Endothelial cell of umbilical vein (primary cell): ENCODE measurements around the gene SRGAP1. TPM values are rescaled to one million over a fixed set of nuclear protein-coding genes. Genes with fewer than 3 reads are reported as not detected.

Source experiments
- BruUV-seq: library from RNA; stranded (reverse); fragments of 400-500 nt; replicated peaks from 2 replicates; lab custom pipeline; 2021; lab: Mats Ljungman, UMichigan
- CTCF ChIA-PET: fragments of 300-600, 350-600 bp; sonication (Branson Sonifier 250); formaldehyde crosslinking; loops from one replicate; lab custom pipeline; 2021; ENCODE audit warnings: antibody characterized with exemption, inconsistent platforms; lab: Charles Lee
- POLR2A ChIA-PET: fragments of 300-600, 350-600 bp; sonication (Branson Sonifier 250); formaldehyde crosslinking; loops from one replicate; lab custom pipeline; 2021; ENCODE audit warnings: antibody characterized with exemption, inconsistent platforms; lab: Charles Lee
- DNase-seq: peaks from one replicate; pipeline ENCODE4 v3.0.0-alpha.2; 2011; ENCODE audit warnings: low read depth, low spot score
- FAIRE-seq: peaks from 2 replicates; lab custom pipeline; 2011; peaks lifted over from hg19 to GRCh38; lab: Jason Lieb, UNC
- H2AFZ ChIP-seq: 2 replicates; pipeline ENCODE4 v1.6.0; 2012; ENCODE audit warnings: low read depth, low read length, control low read depth, inconsistent platforms
- H3K27ac ChIP-seq: 2 replicates; pipeline ENCODE4 v1.5.1; 2011; ENCODE audit warnings: low read depth, mild to moderate bottlenecking, control low read depth, low read length, moderate library complexity; ENCODE audit not compliant: insufficient read depth
- H3K27me3 ChIP-seq, 2 experiments: 2 replicates each; pipeline versions ENCODE4 v1.6.0 to v1.6.1; 2011; ENCODE audit warnings: low read length in 2 of 2, mixed read lengths in 1 of 2; ENCODE audit not compliant: control insufficient read depth in 2 of 2, insufficient read depth in 2 of 2
- H3K36me3 ChIP-seq, 2 experiments: 2 replicates in 1 of 2; 3 replicates in 1 of 2; pipeline ENCODE4 v1.5.1; 2011; ENCODE audit warnings: low read length in 2 of 2, mild to moderate bottlenecking in 1 of 2, moderate library complexity in 1 of 2; ENCODE audit not compliant: control insufficient read depth in 2 of 2, insufficient read depth in 2 of 2; ENCODE audit errors: extremely low read depth in 1 of 2
- H3K4me1 ChIP-seq: 3 replicates; pipeline ENCODE4 v1.5.1; 2011; ENCODE audit warnings: mild to moderate bottlenecking, low read length; ENCODE audit not compliant: control insufficient read depth, insufficient read depth; ENCODE audit errors: extremely low read depth
- H3K4me2 ChIP-seq: 2 replicates; pipeline ENCODE4 v1.6.1; 2011; ENCODE audit warnings: low read length, control low read depth, mixed read lengths; ENCODE audit not compliant: insufficient read depth
- H3K4me3 ChIP-seq, 3 experiments: fragments of 200-600 bp in 1 of 3; sonication (generic), shearing (Covaris generic) in 1 of 3; replicated peaks in 1 of 3; 2 replicates each; pipeline ENCODE4 v1.5.1; 2011 to 2016; ENCODE audit warnings: control low read depth in 3 of 3, low read length in 3 of 3, mild to moderate bottlenecking in 2 of 3, inconsistent platforms in 1 of 3, low read depth in 1 of 3, moderate library complexity in 1 of 3; ENCODE audit not compliant: insufficient read depth in 1 of 3
- H3K79me2 ChIP-seq: 2 replicates; pipeline ENCODE4 v1.6.0; 2012; ENCODE audit warnings: low read length, inconsistent platforms; ENCODE audit not compliant: control insufficient read depth, insufficient read depth
- H3K9ac ChIP-seq: replicated peaks from 2 replicates; pipeline ENCODE3; 2011; ENCODE audit warnings: low read length, control low read depth; ENCODE audit not compliant: insufficient read depth; ENCODE audit errors: extremely low read depth
- H3K9me1 ChIP-seq: replicated peaks from 3 replicates; pipeline ENCODE4 v1.6.0; 2011; ENCODE audit warnings: mild to moderate bottlenecking, low read length; ENCODE audit not compliant: control insufficient read depth, insufficient read depth; ENCODE audit errors: extremely low read depth
- H3K9me3 ChIP-seq: replicated peaks from 2 replicates; pipeline ENCODE4 v1.5.1; 2012; ENCODE audit warnings: low read length, inconsistent platforms; ENCODE audit not compliant: control insufficient read depth, insufficient read depth
- H4K20me1 ChIP-seq: replicated peaks from 2 replicates; pipeline ENCODE3; 2011; ENCODE audit warnings: mild to moderate bottlenecking, low read length; ENCODE audit not compliant: control insufficient read depth, insufficient read depth; ENCODE audit errors: extremely low read depth
- CTCF ChIP-seq, 2 donors: IDR thresholded peaks; 1 replicate in 1 of 2; 2 replicates in 1 of 2; pipeline ENCODE4 v1.5.1; 2011; ENCODE audit warnings: low read length in 2 of 2, mild to moderate bottlenecking in 2 of 2, moderate library complexity in 2 of 2, control low read depth in 1 of 2, inconsistent platforms in 1 of 2, low read depth in 1 of 2; ENCODE audit not compliant: insufficient read depth in 1 of 2; ENCODE audit errors: extremely low read depth in 1 of 2
- EZH2 ChIP-seq: IDR thresholded peaks from 2 replicates; pipeline ENCODE4 v1.6.1; 2012; ENCODE audit warnings: borderline replicate concordance, low read depth, mild to moderate bottlenecking, moderate library complexity, low read length, inconsistent platforms; ENCODE audit not compliant: severe bottlenecking
- FOS ChIP-seq: IDR thresholded peaks from 2 replicates; pipeline ENCODE4 v1.6.1; 2011; ENCODE audit warnings: mild to moderate bottlenecking, low read length, moderate library complexity, borderline replicate concordance; ENCODE audit not compliant: insufficient read depth
- GATA2 ChIP-seq: IDR thresholded peaks from 2 replicates; pipeline ENCODE4 v1.7.0; 2011; ENCODE audit warnings: low read depth, mild to moderate bottlenecking, moderate library complexity, mixed read lengths, low read length; ENCODE audit not compliant: insufficient read length, insufficient read depth
- JUN ChIP-seq: IDR thresholded peaks from 2 replicates; pipeline ENCODE4 v1.6.1; 2011; ENCODE audit warnings: borderline replicate concordance, low read depth; ENCODE audit not compliant: insufficient read length, insufficient read depth
- MYC ChIP-seq: IDR thresholded peaks from one replicate; pipeline ENCODE4 v1.6.1; 2011; ENCODE audit warnings: mild to moderate bottlenecking, low read depth, low read length
- POLR2A ChIP-seq: IDR thresholded peaks from 2 replicates; pipeline ENCODE4 v1.6.1; 2012; ENCODE audit warnings: low read depth, mild to moderate bottlenecking, control low read depth, low read length
- POLR2AphosphoS5 ChIP-seq: IDR thresholded peaks from 2 replicates; pipeline ENCODE4 v1.6.1; 2012; ENCODE audit warnings: low read depth, mild to moderate bottlenecking, control low read depth, low read length, moderate library complexity; ENCODE audit not compliant: insufficient read depth
- dilution Hi-C: fragments of 300-500 bp; cut with MboI; formaldehyde crosslinking; loops from one replicate; pipeline ENCODE4 v1.15.0; 2019; ENCODE audit warnings: low sequenced_read_pairs; ENCODE audit not compliant: extremely low pct_ligation_motif_present
- intact Hi-C: fragments of 100-400 bp; cut with micrococcal nuclease; formaldehyde crosslinking; loops from one replicate; pipeline ENCODE4 v1.10.0; 2022
- polyA plus RNA-seq, 4 experiments: library from polyadenylated mRNA; depleted of rRNA in 3 of 4; stranded (reverse) in 3 of 4; unstranded in 1 of 4; fragments of >200 nt; gene quantifications; 2 replicates each; pipeline versions ENCODE4 v1.2.1 to v1.2.3, GENCODE V29; 2011 to 2012; ENCODE audit warnings: missing spikeins in 1 of 4
- total RNA-seq: library from RNA; stranded (reverse); gene quantifications from 2 replicates; pipeline ENCODE4 v1.2.3, GENCODE V29; 2021
- TF ChIP-seq, protein P1 (sequence below): IDR thresholded peaks from 2 replicates; pipeline ENCODE4 v1.6.1; 2011; ENCODE audit not compliant: insufficient read depth, insufficient read length

SRGAP1 gene
- total and polyA plus RNA-seq, 2 donors (not counting 3 experiments of a cell fraction or from before 2014, with no cell fraction given), result 4.9 to 16.3 TPM

GRCh38 chr12:63911341-63911740 is 66.8 kb downstream of the SRGAP1 start:
- H3K27ac ChIP-seq, result no peak overlapping the region
- no peak overlapping the region for H3K4me2 ChIP-seq
- no TSS peak for BruUV-seq
- no peak overlapping the region for H3K4me3 ChIP-seq
- H3K9ac ChIP-seq, result no peak overlapping the region
- dilution Hi-C loops (no loop called here), intact Hi-C loops (no loop called here)
- H4K20me1 ChIP-seq, result no peaks in the 10 kb centered on the region
- no peak overlapping the region for H2AFZ ChIP-seq
- H3K9me3 ChIP-seq, result no peaks in the 10 kb centered on the region
- H3K9me1 ChIP-seq, result no peaks in the 10 kb centered on the region
- ChIA-PET POLR2A (no interaction called here), CTCF (interaction anchor here (1.2 to 1.7 kb wide), 2 partner anchors 9 to 13 kb away, joined by 4 to 5 read pairs; no protein-coding TSS in a partner anchor)
- H3K36me3 ChIP-seq, result no peaks in the 10 kb centered on the region
- H3K4me1 ChIP-seq, result peaks cover 15% of the 10 kb centered on the region
- FAIRE-seq (no peak), DNase-seq (no peak)
- peaks cover 11% of the 10 kb centered on the region for H3K79me2 ChIP-seq
- no peaks in the 10 kb centered on the region for H3K27me3 ChIP-seq
- TF ChIP-seq EZH2 (no peak), GATA2 (no peak), POLR2AphosphoS5 (no peak), CTCF (IDR thresholded peaks at IDR 0.05; ENCODE audit: extremely low read depth in 1 of 2, insufficient read depth in 1 of 2, low read depth in 1 of 2, low read length in 2 of 2) (no peak), FOS (no peak), POLR2A (no peak), JUN (no peak), MYC (no peak)
- TF ChIP-seq, protein P1, sequence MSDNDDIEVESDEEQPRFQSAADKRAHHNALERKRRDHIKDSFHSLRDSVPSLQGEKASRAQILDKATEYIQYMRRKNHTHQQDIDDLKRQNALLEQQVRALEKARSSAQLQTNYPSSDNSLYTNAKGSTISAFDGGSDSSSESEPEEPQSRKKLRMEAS, result no peak
